Measurements from ENCODE around the gene FBXW4. TPM values are rescaled to one million over a fixed set of nuclear protein-coding genes. Genes with fewer than 3 reads are reported as not detected.

FBXW4 gene
- total and polyA plus RNA-seq, 2 of the 8 experiments (the other 6 are each of a cell fraction or from before 2014, with no cell fraction given) = 29.0 to 32.8 TPM

- TF ChIP-seq ZNF274 (IDR thresholded peaks at IDR 0.05; ENCODE audit: borderline replicate concordance, extremely low read depth, low read length) (no peak), RXRA (IDR thresholded peaks at IDR 0.05; ENCODE audit: insufficient read depth, low read depth, low read length) (no peak), ATF2 (IDR thresholded peaks at IDR 0.05; ENCODE audit: low read length) (no peak), SAP30 (IDR thresholded peaks at IDR 0.05; ENCODE audit: insufficient read depth, insufficient replicate concordance, low read length) (no peak), MAFK (IDR thresholded peaks at IDR 0.05; ENCODE audit: low read depth, low read length) (no peak), TBP (IDR thresholded peaks at IDR 0.05; ENCODE audit: low read depth, low read length) (no peak), KDM5A (IDR thresholded peaks at IDR 0.05; ENCODE audit: low read length) (no peak), BACH1 (IDR thresholded peaks at IDR 0.05; ENCODE audit: low read length) (no peak), NRF1 (IDR thresholded peaks at IDR 0.05; ENCODE audit: low read depth, low read length) (no peak), ASH2L (IDR thresholded peaks at IDR 0.05; ENCODE audit: low read length) (no peak)
These were observed 18.4 kb downstream of the FBXW4 start for GRCh38 chr10:101676565-101676964.

More at GRCh38 chr10:101676565-101676964, 18.4 kb downstream of the FBXW4 start:
- Histone ChIP-seq H3K79me2 (ENCODE audit: control insufficient read depth in 1 of 2, insufficient read depth in 2 of 2, low read length in 2 of 2) (no peaks in the 10 kb centered on the region; a peak in 1 of 4 replicates), H3K27me3 (replicated peaks in 1 of 4; ENCODE audit: control insufficient read depth in 3 of 4, extremely low read depth in 1 of 4, insufficient read depth in 3 of 4, low read length in 3 of 4) (no peaks in the 10 kb centered on the region), H2BK20ac (ENCODE audit: low read length) (no peak overlapping the region), H3K4ac (replicated peaks; ENCODE audit: insufficient read length, low read depth, low read length) (no peak overlapping the region), H3K23ac (ENCODE audit: insufficient read length) (no peak overlapping the region), H3K4me1 (replicated peaks in 1 of 4; ENCODE audit: control insufficient read depth in 3 of 4, insufficient read depth in 4 of 4, low read length in 3 of 4) (no peaks in the 10 kb centered on the region), H3K36me3 (ENCODE audit: control insufficient read depth in 2 of 4, insufficient read depth in 4 of 4, low read length in 3 of 4) (peaks cover 4 to 13% (median 11%) of the 10 kb centered on the region in 4 experiments; a peak in 7 of 8 replicates), H3K56ac (replicated peaks; ENCODE audit: insufficient read length, low read depth, low read length) (no peak overlapping the region), H3K79me1 (ENCODE audit: low read depth, low read length) (no peaks in the 10 kb centered on the region), H2BK120ac (replicated peaks; ENCODE audit: low read depth, low read length) (no peak overlapping the region), H2BK12ac (ENCODE audit: low read depth, low read length) (no peak overlapping the region), H3K4me2 (ENCODE audit: insufficient read depth in 1 of 2, low read depth in 2 of 2, low read length in 2 of 2) (no peak overlapping the region), H3K23me2 (ENCODE audit: low read depth, low read length) (no peaks in the 10 kb centered on the region), H4K91ac (replicated peaks; ENCODE audit: insufficient read length, low read length) (no peak overlapping the region), H2BK5ac (ENCODE audit: low read depth, low read length) (no peak overlapping the region), H3K18ac (ENCODE audit: extremely low read depth, low read length) (no peak overlapping the region), H3K14ac (ENCODE audit: insufficient read length) (no peak overlapping the region), H3K4me3 (ENCODE audit: extremely low read depth in 1 of 4, insufficient read depth in 2 of 4, low read depth in 3 of 4, low read length in 4 of 4) (no peak overlapping the region), H3K9me3 (ENCODE audit: insufficient read depth in 2 of 2, low read depth in 1 of 2, low read length in 1 of 2) (peaks cover 0 to 15% of the 10 kb centered on the region in 2 experiments; a peak in 3 of 4 replicates), H2AFZ (ENCODE audit: low read length) (no peak overlapping the region), H2BK15ac (ENCODE audit: low read length) (no peak overlapping the region), H3K9ac (replicated peaks in 1 of 4; ENCODE audit: extremely low read depth in 1 of 4, low read depth in 3 of 4, low read length in 3 of 4) (no peak overlapping the region), H4K8ac (ENCODE audit: extremely low read depth, insufficient read depth, low read length) (no peak overlapping the region), H3K27ac (ENCODE audit: low read depth, low read length) (no peak overlapping the region), H4K20me1 (replicated peaks in 1 of 2; ENCODE audit: control insufficient read depth in 1 of 2, insufficient read depth in 2 of 2, low read length in 2 of 2) (no peaks in the 10 kb centered on the region), H4K5ac (ENCODE audit: insufficient read length, low read depth, low read length) (no peak overlapping the region), H2AK5ac (ENCODE audit: low read depth, low read length) (no peak overlapping the region)
- POLR2A ChIA-PET (ENCODE audit: partially characterized antibody) = no interaction called here
- CTCF ChIA-PET (ENCODE audit: partially characterized antibody) = no interaction called here
- no peak for DNase-seq (ENCODE audit: low read depth in 1 of 2, low spot score in 2 of 2)
- no peak for FAIRE-seq

Data from H1 (cell line).